A673 (cell line): ENCODE results near the gene BTBD9. TPM values are rescaled to one million over a fixed set of nuclear protein-coding genes. Genes with fewer than 3 reads are reported as not detected.

Source experiments
- BruUV-seq: library from RNA; stranded (reverse); fragments of 400-500 nt; replicated peaks from 2 replicates; lab custom pipeline; 2021; lab: Mats Ljungman, UMichigan
- CTCF ChIA-PET: fragments of 300-600 bp; sonication (Branson Sonifier 250); formaldehyde crosslinking; loops from one replicate; lab custom pipeline; 2022; ENCODE audit warnings: antibody characterized with exemption; lab: Charles Lee
- POLR2A ChIA-PET: fragments of 300-600 bp; sonication (Branson Sonifier 250); formaldehyde crosslinking; loops from one replicate; lab custom pipeline; 2022; ENCODE audit warnings: antibody characterized with exemption; ENCODE audit not compliant: low non-redundant PET; lab: Charles Lee
- DNase-seq: peaks from one replicate; pipeline ENCODE4 v3.0.0-alpha.2; 2015; ENCODE audit warnings: low spot score
- H3K27ac ChIP-seq: fragments of 200-600 bp; sonication (generic); 2 replicates; pipeline ENCODE4 v1.5.1; 2016; ENCODE audit warnings: mixed run types, low read depth, mild to moderate bottlenecking, mixed read lengths, antibody characterized with exemption, low read length; ENCODE audit not compliant: poor library complexity, severe bottlenecking
- H3K27me3 ChIP-seq: fragments of 200-600 bp; sonication (generic); replicated peaks from 2 replicates; pipeline ENCODE4 v1.6.1; 2017; ENCODE audit warnings: mixed run types, low read depth, mild to moderate bottlenecking, mixed read lengths, antibody characterized with exemption, low read length; ENCODE audit not compliant: insufficient read depth, poor library complexity
- H3K36me3 ChIP-seq: fragments of 200-600 bp; sonication (generic); 2 replicates; pipeline ENCODE4 v1.6.1; 2016; ENCODE audit warnings: mixed run types, mild to moderate bottlenecking, mixed read lengths, antibody characterized with exemption, low read length; ENCODE audit not compliant: insufficient read depth, poor library complexity, severe bottlenecking
- H3K4me1 ChIP-seq: fragments of 200-600 bp; sonication (generic); 2 replicates; pipeline ENCODE4 v1.6.1; 2017; ENCODE audit warnings: mixed run types, mild to moderate bottlenecking, mixed read lengths, antibody characterized with exemption, low read length; ENCODE audit not compliant: insufficient read depth, poor library complexity, severe bottlenecking
- H3K4me3 ChIP-seq: fragments of 200-600 bp; sonication (generic); 2 replicates; pipeline ENCODE4 v1.5.1; 2016; ENCODE audit warnings: low read depth, mixed run types, mild to moderate bottlenecking, mixed read lengths, low read length; ENCODE audit not compliant: poor library complexity, severe bottlenecking
- H3K9me3 ChIP-seq: fragments of 200-600 bp; sonication (generic); 2 replicates; pipeline ENCODE4 v1.6.1; 2016; ENCODE audit warnings: mixed run types, low read depth, mild to moderate bottlenecking, mixed read lengths, antibody characterized with exemption, low read length; ENCODE audit not compliant: poor library complexity, severe bottlenecking
- CTCF ChIP-seq: fragments of 300-800, 200-600 bp; sonication (generic); conservative IDR thresholded peaks from 2 replicates; pipeline ENCODE4 v1.5.1; 2017; ENCODE audit warnings: low read depth, mild to moderate bottlenecking, antibody characterized with exemption, low read length, moderate library complexity, mixed read lengths
- EZH2 ChIP-seq: fragments of 200-600 bp; sonication (generic); IDR thresholded peaks from 2 replicates; pipeline ENCODE4 v1.6.1; 2017; ENCODE audit warnings: borderline replicate concordance, low read depth, mild to moderate bottlenecking, mixed read lengths, antibody characterized with exemption, low read length; ENCODE audit not compliant: poor library complexity, severe bottlenecking
- intact Hi-C: fragments of 100-400 bp; cut with micrococcal nuclease; formaldehyde crosslinking; loops from one replicate; pipeline ENCODE4 v1.10.0; 2022; ENCODE audit not compliant: unreplicated experiment
- total RNA-seq: library from RNA; stranded (reverse); gene quantifications from 2 replicates; pipeline ENCODE4 v1.2.3, GENCODE V29; 2021

BTBD9 gene
- total RNA-seq, 1 experiment from 2014 or later = 8.0 TPM

- peaks cover 3% of the 10 kb centered on the region for H3K4me1 ChIP-seq
- intact Hi-C loops = no loop called here
- TF ChIP-seq EZH2 (no peak), CTCF (no peak)
- ChIA-PET CTCF (no interaction called here), POLR2A (interaction anchor here (0.6 kb wide), 1 partner anchor 50 kb away, joined by 3 read pairs; no protein-coding TSS in a partner anchor)
- H3K4me3 ChIP-seq = no peak overlapping the region
- H3K27ac ChIP-seq = no peak overlapping the region
- no peak for DNase-seq
- H3K9me3 ChIP-seq = no peaks in the 10 kb centered on the region
- no peaks in the 10 kb centered on the region for H3K27me3 ChIP-seq
- no peaks in the 10 kb centered on the region for H3K36me3 ChIP-seq
- BruUV-seq = no TSS peak
These were observed 5.2 kb downstream of the BTBD9 start for GRCh38 chr6:38634518-38634917.

GRCh38 chr6:38632490-38632889 lies 7.2 kb downstream of the BTBD9 start:
- CTCF ChIA-PET = no interaction called here
- Histone ChIP-seq H3K4me1 (no peaks in the 10 kb centered on the region), H3K4me3 (no peak overlapping the region), H3K27me3 (no peaks in the 10 kb centered on the region), H3K36me3 (no peaks in the 10 kb centered on the region), H3K27ac (no peak overlapping the region), H3K9me3 (no peaks in the 10 kb centered on the region)
- no peak for TF ChIP-seq CTCF
- TF ChIP-seq EZH2 = no peak
- BruUV-seq = no TSS peak
- DNase-seq = no peak
- POLR2A ChIA-PET = no interaction called here
- intact Hi-C loops = no loop called here

GRCh38 chr6:38631186-38631783 lies 8.4 kb downstream of the BTBD9 start:
- DNase-seq = no peak
- Histone ChIP-seq H3K9me3 (no peaks in the 10 kb centered on the region), H3K4me1 (no peaks in the 10 kb centered on the region), H3K27me3 (no peaks in the 10 kb centered on the region), H3K36me3 (no peaks in the 10 kb centered on the region), H3K27ac (no peak overlapping the region), H3K4me3 (no peak overlapping the region)
- no peak for TF ChIP-seq EZH2
- TF ChIP-seq CTCF = no peak
- intact Hi-C loops = no loop called here
- POLR2A ChIA-PET = interaction anchor here (0.6 to 0.7 kb wide), 2 partner anchors 31 to 63 kb away, joined by 3 read pairs; no protein-coding TSS in a partner anchor
- CTCF ChIA-PET = no interaction called here
- BruUV-seq = no TSS peak
